Tibial nerve (tissue), 3 donors: Measurements from ENCODE around the gene OR4C3.

Experiments
- CTCF ChIP-seq, 5 experiments: fragments of 200-600 bp in 3 of 5; fragments of 450-650 bp in 2 of 5; sonication (generic) in 3 of 5; IDR thresholded peaks; one replicate each; pipeline ENCODE4 v1.5.1; 2016 to 2019; ENCODE audit warnings: antibody characterized with exemption in 5 of 5, mild to moderate bottlenecking in 3 of 5, moderate library complexity in 2 of 5
- POLR2A ChIP-seq, 2 donors: fragments of 450-650 bp; IDR thresholded peaks; one replicate each; pipeline ENCODE4 v1.6.1; 2017; ENCODE audit warnings: antibody characterized with exemption in 2 of 2, mild to moderate bottlenecking in 2 of 2, moderate library complexity in 2 of 2

GRCh38 chr11:48366365-48366764 is 41.6 kb downstream of the OR4C3 start, which contains the start of gene OR4C5:
- no peak for TF ChIP-seq CTCF (IDR thresholded peaks at IDR 0.05)
- TF ChIP-seq POLR2A (IDR thresholded peaks at IDR 0.05) = no peak
